IMR-90 (cell line): Measurements from ENCODE around the gene WASL. TPM values are rescaled to one million over a fixed set of nuclear protein-coding genes. Genes with fewer than 3 reads are reported as not detected.

Experiments
- BHLHE40 ChIP-seq: fragments of 150-350 bp; IDR thresholded peaks from 2 replicates; pipeline ENCODE4 v1.6.1; 2016; ENCODE audit warnings: mild to moderate bottlenecking, low read depth, low read length
- MXI1 ChIP-seq: IDR thresholded peaks from 2 replicates; pipeline ENCODE4 v1.6.1; 2012; ENCODE audit warnings: low read depth, mild to moderate bottlenecking, low read length, moderate library complexity, borderline replicate concordance
- POLR2A ChIP-seq: IDR thresholded peaks from 2 replicates; pipeline ENCODE4 v1.6.1; 2012; ENCODE audit warnings: mild to moderate bottlenecking, low read depth, low read length
- polyA plus RNA-seq, 3 experiments: library from polyadenylated mRNA; depleted of rRNA; stranded (reverse); fragments of >200 nt; gene quantifications; 2 replicates each; pipeline ENCODE4 v1.2.3, GENCODE V29; 2012; ENCODE audit warnings: low replicate concordance in 1 of 3
- total RNA-seq: library from RNA; depleted of rRNA; stranded (reverse); fragments of >200 nt; gene quantifications from 2 replicates; pipeline ENCODE4 v1.2.3, GENCODE V29; 2012
- TF ChIP-seq, protein P1 (sequence below): conservative IDR thresholded peaks from 2 replicates; pipeline ENCODE4 v1.5.1; 2012; ENCODE audit warnings: mild to moderate bottlenecking, low read depth, low read length, improper control_type of control experiment

WASL gene
- total and polyA plus RNA-seq, 2 of the 4 experiments (the other 2 are of a cell fraction) = 2.3 to 7.9 TPM

DNA sequence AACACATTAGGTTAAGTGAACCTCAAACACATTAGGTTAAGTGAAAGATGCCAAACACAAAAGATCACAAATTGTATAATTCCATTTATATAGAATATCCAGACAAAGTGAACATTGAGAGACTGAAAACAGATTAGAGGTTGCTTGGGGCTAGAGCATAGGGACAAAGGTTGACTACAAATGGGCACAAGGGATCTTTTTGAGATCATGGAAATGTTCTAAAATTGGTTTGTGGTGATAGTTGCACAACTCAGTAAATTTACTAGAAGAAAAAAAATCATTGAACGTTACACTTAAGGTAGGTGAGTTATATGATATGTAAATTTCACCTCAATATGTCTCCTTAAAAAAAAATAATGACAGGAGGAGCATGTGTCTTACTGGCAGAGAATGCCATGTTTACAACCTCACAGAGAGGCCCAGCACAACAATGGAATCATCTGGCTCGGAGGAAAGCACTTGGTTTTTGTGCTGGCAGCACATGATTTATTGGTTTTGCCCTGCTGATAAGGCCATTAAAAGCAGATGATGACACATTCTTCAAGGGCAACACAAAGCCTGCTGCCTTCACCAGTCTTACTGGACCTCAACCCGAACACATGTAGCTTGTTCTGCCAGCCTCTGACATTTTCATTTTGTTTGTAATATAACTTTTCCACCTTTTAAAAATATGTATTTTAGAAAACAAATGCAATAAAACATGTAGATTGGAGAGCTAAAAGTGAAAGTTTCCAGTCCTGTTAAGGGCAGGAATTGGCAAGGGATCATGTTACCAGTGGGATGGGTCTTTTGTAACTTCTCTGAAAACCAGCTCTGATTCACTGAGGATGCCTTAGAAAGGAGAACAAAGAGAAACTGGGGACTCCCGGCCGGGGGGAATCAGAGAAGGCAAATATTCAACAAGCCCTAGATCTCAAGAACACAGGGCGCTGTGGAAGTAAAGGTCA, 105.0 kb downstream of the WASL start (continued):
- TF ChIP-seq, protein P1, sequence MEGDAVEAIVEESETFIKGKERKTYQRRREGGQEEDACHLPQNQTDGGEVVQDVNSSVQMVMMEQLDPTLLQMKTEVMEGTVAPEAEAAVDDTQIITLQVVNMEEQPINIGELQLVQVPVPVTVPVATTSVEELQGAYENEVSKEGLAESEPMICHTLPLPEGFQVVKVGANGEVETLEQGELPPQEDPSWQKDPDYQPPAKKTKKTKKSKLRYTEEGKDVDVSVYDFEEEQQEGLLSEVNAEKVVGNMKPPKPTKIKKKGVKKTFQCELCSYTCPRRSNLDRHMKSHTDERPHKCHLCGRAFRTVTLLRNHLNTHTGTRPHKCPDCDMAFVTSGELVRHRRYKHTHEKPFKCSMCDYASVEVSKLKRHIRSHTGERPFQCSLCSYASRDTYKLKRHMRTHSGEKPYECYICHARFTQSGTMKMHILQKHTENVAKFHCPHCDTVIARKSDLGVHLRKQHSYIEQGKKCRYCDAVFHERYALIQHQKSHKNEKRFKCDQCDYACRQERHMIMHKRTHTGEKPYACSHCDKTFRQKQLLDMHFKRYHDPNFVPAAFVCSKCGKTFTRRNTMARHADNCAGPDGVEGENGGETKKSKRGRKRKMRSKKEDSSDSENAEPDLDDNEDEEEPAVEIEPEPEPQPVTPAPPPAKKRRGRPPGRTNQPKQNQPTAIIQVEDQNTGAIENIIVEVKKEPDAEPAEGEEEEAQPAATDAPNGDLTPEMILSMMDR = no peak
- TF ChIP-seq MXI1 = no peak
- no peak for TF ChIP-seq BHLHE40
- TF ChIP-seq POLR2A = no peak
